OCI-LY1 (cell line): Measurements from ENCODE around the gene SIGLEC5.

ENCODE experiments used
- H2AFZ ChIP-seq: fragments of 200-600 bp; sonication (generic), shearing (Covaris generic); 2 replicates; pipeline ENCODE4 v1.6.0; 2014; ENCODE audit warnings: antibody characterized with exemption, mild to moderate bottlenecking, low read length
- H3F3A ChIP-seq: fragments of 200-600 bp; sonication (generic), shearing (Covaris generic); 2 replicates; pipeline ENCODE4 v1.6.0; 2014; ENCODE audit warnings: mild to moderate bottlenecking, antibody characterized with exemption, low read length, moderate library complexity; ENCODE audit not compliant: insufficient read depth
- H3K27ac ChIP-seq: fragments of 200-600 bp; sonication (generic); 2 replicates; pipeline ENCODE4 v1.5.1; 2014; ENCODE audit warnings: low read length, mixed run types, mild to moderate bottlenecking, low read depth; ENCODE audit not compliant: poor library complexity, severe bottlenecking
- H3K27me3 ChIP-seq: fragments of 200-600 bp; sonication (generic); 2 replicates; pipeline ENCODE4 v1.6.0; 2014; ENCODE audit warnings: antibody characterized with exemption, mild to moderate bottlenecking, low read length, moderate library complexity; ENCODE audit not compliant: insufficient read depth
- H3K36me3 ChIP-seq: fragments of 200-600 bp; sonication (generic); 2 replicates; pipeline ENCODE4 v1.6.1; 2014; ENCODE audit warnings: mild to moderate bottlenecking, antibody characterized with exemption, low read length, moderate library complexity, mixed read lengths; ENCODE audit not compliant: insufficient read depth
- H3K4me1 ChIP-seq: fragments of 200-600 bp; sonication (generic); 2 replicates; pipeline ENCODE4 v1.5.1; 2014; ENCODE audit warnings: mild to moderate bottlenecking, low read length, moderate library complexity; ENCODE audit not compliant: insufficient read depth, severe bottlenecking
- H3K4me2 ChIP-seq: fragments of 200-600 bp; sonication (generic), shearing (Covaris generic); 2 replicates; pipeline ENCODE4 v1.6.1; 2014; ENCODE audit warnings: low read length
- H3K4me3 ChIP-seq: fragments of 200-600 bp; sonication (generic); 2 replicates; pipeline ENCODE4 v1.5.1; 2014; ENCODE audit warnings: low read length, low read depth, mild to moderate bottlenecking, mixed read lengths; ENCODE audit not compliant: poor library complexity, severe bottlenecking
- H3K79me2 ChIP-seq: fragments of 200-600 bp; shearing (Covaris generic); 2 replicates; pipeline ENCODE4 v1.6.1; 2016; ENCODE audit warnings: mixed run types, low read length, mixed read lengths; ENCODE audit not compliant: insufficient read depth
- H3K9ac ChIP-seq: fragments of 200-600 bp; sonication (generic), shearing (Covaris generic); 2 replicates; pipeline ENCODE4 v1.6.1; 2014; ENCODE audit warnings: mild to moderate bottlenecking, low read length, mixed read lengths
- H3K9me2 ChIP-seq: fragments of 200-600 bp; sonication (generic), shearing (Covaris generic); 2 replicates; pipeline ENCODE4 v1.6.1; 2014; ENCODE audit warnings: low read depth, mild to moderate bottlenecking, low read length, mixed read lengths
- H3K9me3 ChIP-seq: fragments of 200-600 bp; shearing (Covaris generic); 2 replicates; pipeline ENCODE4 v1.6.1; 2014; ENCODE audit warnings: low read length, mixed read lengths
- H4K20me1 ChIP-seq: fragments of 200-600 bp; sonication (generic), shearing (Covaris generic); 2 replicates; pipeline ENCODE4 v1.6.0; 2016; ENCODE audit warnings: mild to moderate bottlenecking, low read length; ENCODE audit not compliant: insufficient read depth
- CTCF ChIP-seq: fragments of 200-600 bp; sonication (generic), shearing (Covaris generic); IDR thresholded peaks from 2 replicates; pipeline ENCODE4 v1.5.1; 2017; ENCODE audit warnings: mild to moderate bottlenecking, antibody characterized with exemption, low read length, moderate library complexity, mixed read lengths
- EZH2 ChIP-seq: fragments of 200-600 bp; sonication (generic), shearing (Covaris generic); IDR thresholded peaks from 2 replicates; pipeline ENCODE4 v1.8.0; 2017; ENCODE audit warnings: borderline replicate concordance, mixed run types, mild to moderate bottlenecking, antibody characterized with exemption, low read length, moderate library complexity, mixed read lengths

The SIGLEC5 gene

DNA sequence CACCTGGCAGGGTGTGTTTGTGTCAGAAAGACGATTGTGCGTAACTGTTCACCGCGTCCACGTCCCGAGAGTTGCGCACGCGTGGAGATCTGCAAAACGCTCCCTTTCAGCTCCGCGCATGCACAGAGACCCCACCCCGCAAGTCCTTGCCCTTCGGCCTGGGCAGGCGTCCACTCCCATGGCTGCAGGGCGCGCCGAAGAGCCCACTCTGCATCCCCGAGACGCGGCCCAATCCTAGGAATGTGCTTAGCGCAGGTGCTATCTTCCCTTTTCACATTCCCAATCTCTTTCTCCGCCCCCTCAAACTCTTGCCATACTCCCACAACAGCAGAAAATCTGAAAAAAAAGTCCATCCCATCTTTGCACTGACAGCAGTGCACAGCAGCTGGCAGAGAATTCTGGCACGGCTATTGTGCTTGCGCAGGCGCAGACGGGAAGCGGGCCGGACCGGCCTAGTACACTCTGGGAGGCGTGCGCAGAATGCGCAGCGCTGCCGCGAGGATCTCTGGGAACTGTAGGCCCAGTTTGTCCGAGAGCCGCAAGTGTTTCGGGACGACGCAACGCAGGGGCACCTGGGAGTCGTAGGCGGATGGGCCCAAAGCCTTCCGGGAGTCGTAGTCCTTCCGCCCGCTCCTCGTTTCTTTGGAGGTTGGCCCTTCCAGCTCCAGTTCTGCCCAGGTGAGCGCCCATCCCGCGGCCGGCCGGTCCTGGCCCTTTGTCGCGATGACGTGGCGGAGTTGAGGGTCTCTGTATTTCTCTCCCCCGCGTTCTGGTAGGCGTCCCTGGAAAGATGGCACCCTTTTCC lies 36.0 kb downstream of the SIGLEC5 start:
- Histone ChIP-seq H3K4me1 (peaks cover 16% of the 10 kb centered on the region), H3F3A (no peaks in the 10 kb centered on the region), H3K27me3 (no peaks in the 10 kb centered on the region; the same call in 1 of the 2 replicates), H3K9ac (peak overlapping the region; percentile 74), H3K4me2 (peak overlapping the region; percentile 75), H3K27ac (no peak overlapping the region), H4K20me1 (no peaks in the 10 kb centered on the region), H3K9me3 (no peaks in the 10 kb centered on the region), H2AFZ (0 out of 2 replicates have a peak overlapping the region, but pooled peaks have one; percentile 76), H3K36me3 (no peaks in the 10 kb centered on the region; the same call in 1 of the 2 replicates), H3K9me2 (no peaks in the 10 kb centered on the region), H3K4me3 (peak overlapping the region; percentile 73), H3K79me2 (no peaks in the 10 kb centered on the region)
- no peak for TF ChIP-seq EZH2
- no peak for TF ChIP-seq CTCF

DNA sequence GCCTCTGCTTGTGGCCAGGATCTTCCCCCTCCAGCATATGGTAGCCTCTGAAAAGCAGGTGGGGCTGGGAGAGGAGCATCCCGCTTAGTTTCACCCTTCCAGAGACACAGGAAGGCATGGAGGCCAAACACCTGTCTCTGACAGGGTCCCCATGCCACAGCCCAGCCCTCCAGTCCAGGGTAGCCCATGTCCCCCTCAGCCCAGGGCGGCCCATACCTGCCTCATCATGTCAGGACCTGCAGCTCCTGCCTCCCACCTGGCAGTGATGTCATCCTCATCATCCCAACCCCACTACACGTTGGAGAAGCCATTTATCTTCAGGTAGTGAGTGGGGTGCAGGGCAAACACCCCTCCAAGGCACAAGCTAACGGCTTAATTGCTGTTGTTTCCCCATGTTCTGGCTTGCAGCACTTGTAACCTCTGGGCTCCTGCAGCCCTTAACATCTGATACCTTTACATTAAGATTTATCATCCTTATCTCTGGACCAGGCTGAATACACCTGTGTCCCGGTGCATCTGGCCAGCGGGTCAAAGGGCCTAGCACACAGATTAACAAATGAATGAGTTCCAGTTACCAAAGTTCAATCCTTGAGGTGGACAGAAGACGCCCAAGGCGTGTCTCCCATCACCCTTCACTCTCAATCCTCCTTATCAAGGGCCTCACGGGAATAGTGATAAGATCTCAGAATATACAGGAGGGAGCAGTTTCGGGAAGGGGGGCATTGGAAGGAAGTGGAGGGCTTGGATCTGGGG lies 36.9 kb downstream of the SIGLEC5 start:
- Histone ChIP-seq H3K4me1 (peaks cover 16% of the 10 kb centered on the region), H2AFZ (no peak overlapping the region), H3K27ac (no peak overlapping the region), H3F3A (no peaks in the 10 kb centered on the region), H4K20me1 (no peaks in the 10 kb centered on the region), H3K9me3 (peaks cover 3% of the 10 kb centered on the region), H3K36me3 (no peaks in the 10 kb centered on the region; the same call in 1 of the 2 replicates), H3K4me2 (peak overlapping the region; percentile 75), H3K9ac (peak overlapping the region; percentile 68), H3K79me2 (no peaks in the 10 kb centered on the region), H3K4me3 (peak overlapping the region; percentile 73), H3K9me2 (no peaks in the 10 kb centered on the region), H3K27me3 (no peaks in the 10 kb centered on the region)
- TF ChIP-seq EZH2 (no peak), CTCF (no peak)

- H3K4me3 ChIP-seq, result no peak overlapping the region
- peaks cover 6% of the 10 kb centered on the region for H3K36me3 ChIP-seq
- H3F3A ChIP-seq, result no peaks in the 10 kb centered on the region
- TF ChIP-seq CTCF (no peak), EZH2 (no peak)
- H3K4me2 ChIP-seq, result no peak overlapping the region
- H3K27me3 ChIP-seq, result no peaks in the 10 kb centered on the region
- peaks cover 16% of the 10 kb centered on the region for H3K4me1 ChIP-seq
- H3K9me2 ChIP-seq, result no peaks in the 10 kb centered on the region
- H3K27ac ChIP-seq, result no peak overlapping the region
- no peaks in the 10 kb centered on the region for H3K79me2 ChIP-seq
- no peak overlapping the region for H2AFZ ChIP-seq
- H3K9me3 ChIP-seq, result peaks cover 11% of the 10 kb centered on the region
- H4K20me1 ChIP-seq, result no peaks in the 10 kb centered on the region
- H3K9ac ChIP-seq, result no peak overlapping the region
Measured at GRCh38 chr19:51592521-51592920, 37.7 kb downstream of the SIGLEC5 start.
